OCI-LY1 (cell line): Measurements from ENCODE around the gene PXDN.

ENCODE experiments used
- EZH2 ChIP-seq: fragments of 200-600 bp; sonication (generic), shearing (Covaris generic); IDR thresholded peaks from 2 replicates; pipeline ENCODE4 v1.8.0; 2017; ENCODE audit warnings: borderline replicate concordance, mixed run types, mild to moderate bottlenecking, antibody characterized with exemption, low read length, moderate library complexity, mixed read lengths
- TF ChIP-seq, protein P1 (sequence below): fragments of 200-600 bp; sonication (generic), shearing (Covaris generic); IDR thresholded peaks from 2 replicates; pipeline ENCODE4 v1.5.1; 2017; ENCODE audit warnings: mild to moderate bottlenecking, antibody characterized with exemption, low read length, moderate library complexity, mixed read lengths

DNA sequence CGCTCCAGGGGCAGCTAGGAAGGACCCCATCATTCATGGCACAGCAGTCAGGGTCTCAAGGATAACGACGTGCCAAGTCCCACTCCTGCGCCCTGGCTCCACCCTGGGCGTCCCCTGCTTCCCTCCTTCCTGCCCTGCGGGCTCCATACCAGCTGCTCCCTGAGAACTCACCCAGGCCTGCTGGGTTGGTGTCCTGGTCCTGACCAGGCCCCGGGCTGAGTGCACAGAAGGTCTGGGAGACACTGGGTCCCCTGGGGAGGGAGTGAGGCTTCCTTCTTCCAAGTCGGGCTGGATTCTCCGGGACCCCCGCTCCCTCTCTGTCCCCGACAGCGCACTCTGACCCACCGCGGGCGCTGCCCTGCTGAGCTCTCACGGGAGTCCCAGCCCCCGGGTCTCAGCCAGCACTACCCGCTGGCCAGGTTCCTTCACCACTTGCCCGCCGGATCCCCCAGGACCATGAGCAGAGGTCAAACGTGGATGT, 160.2 kb downstream of the PXDN start:
- TF ChIP-seq EZH2, result no peak
- TF ChIP-seq, protein P1, sequence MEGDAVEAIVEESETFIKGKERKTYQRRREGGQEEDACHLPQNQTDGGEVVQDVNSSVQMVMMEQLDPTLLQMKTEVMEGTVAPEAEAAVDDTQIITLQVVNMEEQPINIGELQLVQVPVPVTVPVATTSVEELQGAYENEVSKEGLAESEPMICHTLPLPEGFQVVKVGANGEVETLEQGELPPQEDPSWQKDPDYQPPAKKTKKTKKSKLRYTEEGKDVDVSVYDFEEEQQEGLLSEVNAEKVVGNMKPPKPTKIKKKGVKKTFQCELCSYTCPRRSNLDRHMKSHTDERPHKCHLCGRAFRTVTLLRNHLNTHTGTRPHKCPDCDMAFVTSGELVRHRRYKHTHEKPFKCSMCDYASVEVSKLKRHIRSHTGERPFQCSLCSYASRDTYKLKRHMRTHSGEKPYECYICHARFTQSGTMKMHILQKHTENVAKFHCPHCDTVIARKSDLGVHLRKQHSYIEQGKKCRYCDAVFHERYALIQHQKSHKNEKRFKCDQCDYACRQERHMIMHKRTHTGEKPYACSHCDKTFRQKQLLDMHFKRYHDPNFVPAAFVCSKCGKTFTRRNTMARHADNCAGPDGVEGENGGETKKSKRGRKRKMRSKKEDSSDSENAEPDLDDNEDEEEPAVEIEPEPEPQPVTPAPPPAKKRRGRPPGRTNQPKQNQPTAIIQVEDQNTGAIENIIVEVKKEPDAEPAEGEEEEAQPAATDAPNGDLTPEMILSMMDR, result no peak
